ENCODE results near the gene ADAM21. TPM values are rescaled to one million over a fixed set of nuclear protein-coding genes. Genes with fewer than 3 reads are reported as not detected.
A peak's percentile ranks its signal among the peaks of the same experiment; 100 is the strongest.
"Not testable (repeated sequence)": the region's sequence is repeated elsewhere in the genome, so short reads cannot be mapped to it uniquely, and the experiment has no call there.

ADAM21 gene
- 0.17 and 0.41 TPM in 2 replicates for total RNA-seq (2014; rRNA removed; shearing (Covaris generic))

DNA sequence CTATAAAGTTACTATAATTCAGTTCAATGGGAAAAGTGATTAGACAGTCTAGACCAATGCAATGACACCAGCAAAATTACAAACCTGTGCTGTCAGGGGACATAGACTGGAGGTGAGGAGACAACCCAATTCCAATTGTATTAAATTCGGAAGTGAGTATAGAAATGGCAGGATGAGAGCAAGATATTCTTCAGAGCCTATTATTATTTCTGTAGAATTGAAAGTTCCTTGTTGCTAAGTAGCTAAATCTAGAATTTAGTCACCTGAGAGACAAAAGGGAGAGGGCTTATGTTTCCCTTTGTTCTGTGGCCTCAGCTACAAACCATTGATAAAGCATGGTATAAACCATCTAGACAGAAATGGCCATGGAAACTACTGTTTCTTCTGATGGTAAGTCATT is at the start of gene ADAM21:
Gene ADAM21 (plus strand): TSS at position 301 of the 400 bp plus-strand sequence. CDS start 5,326 bp downstream, outside the sequence.
- DNase-seq (ENCODE audit: low spot score), result no peak

DNA sequence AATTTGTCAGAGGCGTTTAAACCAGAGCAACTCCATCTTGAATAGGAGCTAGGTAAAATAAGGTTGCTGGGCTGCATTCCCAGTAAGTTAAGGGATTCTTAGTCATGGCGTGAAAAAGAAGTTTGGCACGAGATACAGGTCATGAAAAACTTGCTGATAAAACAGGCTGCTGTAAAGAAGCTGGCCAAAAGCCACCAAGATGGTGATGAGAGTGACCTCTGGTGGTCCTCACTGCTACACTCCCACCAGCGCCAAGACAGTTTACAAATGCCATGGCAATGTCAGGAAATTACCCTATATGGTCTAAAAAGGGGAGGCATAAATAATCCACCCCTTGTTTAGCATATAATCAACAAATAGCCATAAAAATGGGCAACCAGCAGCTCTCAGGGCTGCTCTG is 48.6 kb upstream of the ADAM21 start:
- DNase-seq (ENCODE audit: low spot score), result peak; percentile 4

DNA sequence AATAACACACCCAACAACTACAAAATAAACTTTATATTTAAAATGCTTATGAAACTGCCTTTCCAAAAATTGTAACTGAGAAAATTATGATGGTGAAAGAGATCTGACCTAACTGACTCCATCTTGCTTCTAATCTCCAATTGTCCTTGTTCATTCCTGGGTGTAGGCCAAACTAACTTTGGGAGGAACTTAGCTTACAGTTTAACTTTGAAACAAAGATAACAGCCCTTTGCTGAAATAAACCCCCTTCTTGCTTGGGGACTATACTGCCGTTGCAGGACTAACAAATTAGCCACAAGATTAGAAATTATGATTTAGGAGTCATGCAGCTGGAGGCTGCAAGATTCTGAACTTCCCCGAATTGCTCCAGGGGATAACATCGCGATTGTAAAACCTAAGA is 45.8 kb upstream of the ADAM21 start:
- DNase-seq (ENCODE audit: low spot score), result not testable (repeated sequence)

DNA sequence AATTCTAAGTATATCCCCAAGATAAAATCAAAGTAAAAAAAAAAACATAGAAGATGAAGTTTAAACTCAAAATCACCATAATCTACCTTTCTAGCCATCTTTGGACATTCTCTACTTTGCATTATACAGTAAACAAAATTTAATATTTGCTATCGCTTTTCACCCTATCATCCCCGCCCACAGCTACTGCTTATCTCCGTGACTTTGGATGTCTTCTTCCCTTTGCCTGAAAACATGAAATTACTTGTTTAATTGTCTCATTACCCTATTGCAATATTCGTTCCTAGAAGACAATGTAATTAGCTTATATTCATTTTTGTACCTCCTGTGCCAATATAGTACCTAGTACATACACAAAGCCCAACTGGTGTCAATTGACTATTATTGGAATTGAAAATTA is 44.4 kb upstream of the ADAM21 start:
- DNase-seq (ENCODE audit: low spot score), result no peak

DNA sequence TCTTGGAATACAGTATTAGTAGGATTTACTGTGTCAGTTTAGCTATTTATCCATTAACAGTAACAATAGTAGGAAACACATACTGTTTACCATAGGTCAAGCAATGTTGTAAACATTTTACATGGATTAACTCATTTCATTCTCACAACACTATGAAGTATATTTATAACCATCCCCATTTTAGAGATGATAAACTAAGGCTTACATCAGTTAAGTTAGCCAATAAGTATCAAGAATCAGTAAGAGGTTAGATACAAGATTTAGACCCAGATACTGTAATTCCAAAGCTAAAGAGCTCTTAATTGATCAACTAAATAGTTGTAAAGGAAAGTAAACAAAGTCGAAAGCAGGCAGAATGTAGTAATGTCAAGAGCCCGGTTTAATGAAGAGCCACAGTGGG is 36.2 kb upstream of the ADAM21 start:
- no peak for DNase-seq (ENCODE audit: low spot score)

DNA sequence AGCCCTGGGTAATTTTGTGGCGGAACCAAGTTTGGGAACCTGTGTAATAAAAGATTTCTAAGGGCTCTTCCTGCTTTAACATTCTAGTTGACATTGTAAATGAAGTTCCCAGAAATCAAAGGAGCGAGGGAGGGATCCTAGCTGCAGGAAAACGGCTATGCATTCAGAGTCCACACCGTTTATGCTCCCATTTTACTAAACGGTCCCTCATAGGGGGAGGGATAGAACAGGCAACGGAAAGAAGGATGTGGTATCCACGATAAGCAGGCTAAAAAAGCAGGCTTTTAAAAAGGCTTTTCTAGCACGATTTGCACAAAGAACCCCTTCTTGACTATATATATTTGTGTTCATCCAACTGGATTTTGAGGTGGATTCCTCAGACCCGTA is 35.6 kb upstream of the ADAM21 start:
- no peak for DNase-seq (ENCODE audit: low spot score)

DNA sequence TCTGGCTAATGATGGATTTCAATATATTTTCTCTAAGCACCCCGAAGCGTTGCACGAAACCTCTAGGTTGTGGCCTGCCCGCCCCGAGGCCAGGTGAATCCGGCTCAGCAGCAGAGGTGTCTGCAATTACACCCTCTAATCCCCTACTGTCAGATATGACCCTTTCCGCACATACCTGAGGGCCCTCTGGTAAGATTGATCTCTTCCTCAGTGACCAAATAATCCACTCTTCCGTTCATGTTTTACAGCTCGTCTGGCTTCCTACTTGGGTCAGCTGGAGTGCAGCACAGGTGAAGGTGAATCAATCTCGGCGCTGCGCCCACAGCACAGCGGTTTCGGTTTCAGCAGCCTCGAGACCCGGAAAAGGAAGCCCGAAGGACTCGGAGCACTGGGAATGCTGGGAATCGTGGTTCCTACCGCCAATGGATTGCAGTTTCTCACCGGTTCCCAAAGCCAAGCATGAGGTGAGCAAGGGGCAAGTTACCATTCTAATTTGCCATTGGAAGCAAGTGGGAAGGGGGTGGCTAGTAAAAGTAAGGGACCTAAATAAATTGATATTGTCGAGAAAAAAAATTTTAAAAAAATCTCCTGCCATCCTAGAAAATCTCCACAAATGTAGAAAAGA is 35.1 kb upstream of the ADAM21 start, which contains the start of gene SYNJ2BP:
Gene SYNJ2BP (minus strand): TSS at position 366 of the 625 bp plus-strand sequence. CDS start 127 bp downstream, at position 239.
- peak; percentile 58 for DNase-seq (ENCODE audit: low spot score)

DNA sequence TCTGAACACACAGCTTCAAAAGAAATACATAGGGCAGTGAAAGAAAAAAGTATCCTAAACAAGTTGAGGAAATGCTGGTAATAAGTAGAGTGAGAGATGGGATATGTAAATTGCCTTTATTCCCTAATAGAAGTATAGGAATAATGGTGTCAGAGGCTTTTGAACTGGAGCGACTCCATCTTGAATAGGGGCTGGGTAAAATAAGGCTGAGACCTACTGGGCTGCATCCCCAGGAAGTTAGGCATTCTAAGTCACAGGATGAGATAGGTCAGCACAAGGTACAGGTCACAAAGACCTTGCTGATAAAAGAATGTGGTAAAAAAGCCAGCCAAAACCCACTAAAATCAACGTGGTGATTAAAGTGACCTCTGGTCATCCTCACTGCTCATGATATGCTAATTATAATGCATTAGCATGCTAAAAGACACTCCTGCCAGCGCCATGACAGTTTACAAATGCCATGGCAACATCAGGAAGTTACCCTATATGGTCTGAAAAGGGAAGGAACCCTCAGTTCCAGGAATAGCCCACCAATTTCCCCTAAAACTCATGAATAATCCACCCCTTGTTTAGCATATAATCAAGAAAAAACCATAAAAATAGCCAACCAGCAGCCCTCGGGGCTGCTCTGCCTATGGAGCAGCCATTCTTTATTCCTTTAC is 32.6 kb upstream of the ADAM21 start:
- not testable (repeated sequence) for DNase-seq (ENCODE audit: low spot score)

DNA sequence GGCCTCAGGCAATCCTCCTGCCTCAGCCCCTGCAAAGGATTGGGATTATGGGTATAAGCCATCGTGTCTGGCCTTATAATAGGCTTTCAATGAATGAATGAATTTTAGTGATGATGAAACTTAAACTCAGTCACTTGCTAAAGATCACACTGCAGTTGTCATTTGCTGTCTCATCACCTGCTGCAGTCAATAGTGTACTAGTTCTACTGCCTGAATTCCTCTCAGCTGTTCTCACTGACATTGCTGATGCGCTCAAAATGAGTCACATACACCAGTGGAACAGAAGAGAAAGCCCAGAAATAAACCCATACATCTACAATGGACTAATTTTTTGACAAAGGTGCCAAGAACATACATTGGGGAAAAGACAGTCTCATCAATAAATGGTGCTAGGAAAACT is 29.4 kb upstream of the ADAM21 start:
- DNase-seq (ENCODE audit: low spot score), result no peak

DNA sequence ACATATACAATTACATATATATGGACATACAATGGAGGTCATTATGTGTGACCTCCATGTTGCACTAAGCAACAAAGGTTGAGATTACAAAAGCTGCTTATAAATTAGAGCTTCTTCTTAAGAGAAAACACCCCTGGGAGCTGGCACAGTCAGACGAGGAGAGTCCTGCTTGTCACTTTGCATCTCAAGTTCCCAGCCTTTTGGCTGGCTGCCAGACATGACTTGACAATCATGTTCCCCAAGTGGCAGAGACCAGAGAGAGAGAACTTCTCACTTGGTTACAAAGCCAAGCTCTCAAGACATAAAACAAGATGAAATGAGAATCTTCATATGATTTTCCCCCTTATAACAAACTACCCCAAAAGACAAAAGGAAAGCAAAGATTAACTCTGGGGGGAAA is 26.6 kb upstream of the ADAM21 start:
- no peak for DNase-seq (ENCODE audit: low spot score)

DNA sequence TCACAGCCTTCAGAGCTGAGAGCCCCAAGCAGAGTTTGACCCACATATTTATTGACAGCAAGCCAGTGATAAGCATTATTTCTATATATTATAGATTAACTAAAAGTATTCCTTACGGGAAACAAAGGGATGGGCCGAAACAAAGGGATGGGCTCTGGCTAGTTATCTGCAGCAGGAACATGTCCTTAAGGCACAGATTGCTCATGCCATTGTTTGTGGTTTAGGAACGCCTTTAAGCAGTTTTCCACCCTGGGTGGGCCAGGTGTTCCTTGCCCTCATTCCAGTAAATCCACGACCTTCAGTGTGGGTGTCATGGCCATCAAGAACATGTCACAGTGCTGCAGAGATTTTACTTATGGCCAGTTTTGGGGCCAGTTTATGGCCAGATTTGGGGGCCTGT is 25.4 kb upstream of the ADAM21 start:
- DNase-seq (ENCODE audit: low spot score), result not testable (repeated sequence)

DNA sequence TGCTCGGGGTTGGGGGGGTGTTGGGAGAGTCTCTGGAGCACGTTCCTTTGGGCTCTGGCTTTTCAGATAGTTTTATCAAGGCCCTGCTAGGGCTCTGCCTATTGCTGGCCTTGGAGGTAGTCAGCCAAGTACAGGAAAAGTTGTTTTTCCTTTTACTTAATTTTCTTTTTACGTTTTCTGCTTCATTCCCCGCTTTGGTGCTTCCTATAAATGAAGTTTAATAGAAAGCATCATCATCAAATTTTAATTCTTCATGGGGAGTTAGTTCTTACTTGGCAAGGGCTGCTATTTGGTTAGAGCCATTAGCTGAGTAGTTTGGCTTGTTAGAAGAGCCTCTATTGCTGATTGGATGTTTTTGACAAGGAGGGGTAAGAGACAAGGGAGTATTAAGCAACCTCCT is 15.1 kb upstream of the ADAM21 start:
- no peak for DNase-seq (ENCODE audit: low spot score)

DNA sequence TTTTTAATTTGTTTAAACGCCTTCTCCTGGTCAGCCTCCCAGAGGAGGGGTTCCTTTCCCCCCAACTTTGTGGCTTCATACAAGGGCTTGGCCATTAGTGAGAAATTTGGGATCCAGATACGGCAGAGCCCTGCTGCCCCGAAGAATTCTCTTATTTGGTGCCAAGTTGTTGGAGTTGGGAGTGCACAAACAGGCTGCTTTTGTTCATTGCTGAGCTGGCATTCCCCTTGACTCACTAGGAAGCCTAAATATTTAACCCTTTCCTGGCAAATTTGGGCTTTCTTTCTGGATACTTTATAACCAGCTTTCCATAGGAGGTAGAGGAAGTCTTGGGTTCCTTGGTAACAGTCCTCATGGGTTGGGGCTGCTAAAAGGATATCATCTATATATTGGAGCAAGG is 10.3 kb upstream of the ADAM21 start:
- no peak for DNase-seq (ENCODE audit: low spot score)

DNA sequence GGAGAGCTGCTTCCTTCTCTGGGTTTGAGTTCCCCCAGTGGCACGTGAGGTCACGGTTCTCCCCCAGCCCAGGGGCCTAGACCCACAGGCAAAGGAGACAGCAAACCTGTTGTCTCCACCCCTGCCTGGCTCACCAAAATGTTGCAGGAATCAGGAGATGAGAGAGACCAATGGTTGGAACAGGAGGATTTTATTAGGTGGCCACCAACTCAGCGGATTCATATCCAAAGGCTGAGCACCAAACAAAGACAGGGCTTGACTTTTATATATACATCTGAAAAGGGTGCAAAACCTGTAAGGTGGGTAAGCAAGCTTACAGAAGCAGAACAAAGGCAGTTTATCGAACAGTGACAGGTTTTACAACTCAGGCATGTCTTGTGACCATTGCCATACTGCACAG is 9.2 kb upstream of the ADAM21 start:
- DNase-seq (ENCODE audit: low spot score), result no peak

DNA sequence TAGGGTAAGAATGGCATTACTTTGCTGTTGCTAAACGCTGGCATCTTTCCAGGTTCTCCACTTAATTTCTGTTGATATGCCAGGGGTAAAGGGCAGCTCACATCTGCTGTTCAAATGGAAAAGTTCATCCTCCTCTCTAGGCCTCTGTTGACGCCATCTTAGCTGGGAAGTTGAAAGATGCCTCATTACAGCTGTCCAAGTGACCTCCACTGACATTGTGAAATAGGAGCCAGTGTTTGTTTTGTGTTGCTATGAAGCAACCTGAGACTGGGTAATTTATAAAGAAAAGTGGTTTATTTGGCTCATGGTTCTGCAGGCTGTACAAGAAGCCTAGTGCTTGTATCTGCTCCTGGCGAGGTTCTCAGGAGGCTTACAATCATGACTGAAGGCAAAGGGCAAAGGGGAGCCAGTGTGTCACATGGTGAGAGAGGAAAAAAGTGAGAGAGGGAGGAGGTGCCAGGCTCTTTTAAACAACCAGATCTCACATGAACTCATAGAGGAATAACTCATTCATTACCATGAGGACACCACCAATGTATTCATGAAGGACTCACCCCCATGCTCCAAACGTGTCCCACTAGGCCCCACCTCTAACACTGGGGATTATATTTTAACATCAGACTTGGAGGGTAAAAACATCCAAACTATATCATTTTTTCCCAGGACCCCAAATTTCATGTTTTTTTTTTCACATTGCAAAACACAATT is 3.2 kb upstream of the ADAM21 start:
- DNase-seq (ENCODE audit: low spot score), result no peak

DNA sequence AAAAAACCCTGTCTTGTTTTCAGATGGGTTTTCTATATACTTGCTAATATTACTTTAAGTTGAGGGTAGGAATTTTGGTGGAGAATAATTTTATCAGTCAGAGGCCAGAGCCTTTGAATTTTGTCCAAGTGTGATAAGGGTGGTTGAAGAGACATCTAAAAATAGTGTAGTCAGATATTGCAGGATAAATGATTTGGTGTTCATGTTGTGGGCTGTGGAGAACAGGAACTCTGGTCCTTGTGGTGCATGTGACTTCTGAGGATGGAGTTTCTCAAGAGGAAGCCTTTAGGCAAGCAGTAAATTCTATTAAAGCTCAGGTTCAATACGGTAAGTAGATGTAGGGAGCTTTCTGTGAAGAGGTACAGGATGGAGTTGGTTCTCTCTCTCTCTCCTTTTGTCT is 2.8 kb downstream of the ADAM21 start:
- DNase-seq (ENCODE audit: low spot score), result no peak

DNA sequence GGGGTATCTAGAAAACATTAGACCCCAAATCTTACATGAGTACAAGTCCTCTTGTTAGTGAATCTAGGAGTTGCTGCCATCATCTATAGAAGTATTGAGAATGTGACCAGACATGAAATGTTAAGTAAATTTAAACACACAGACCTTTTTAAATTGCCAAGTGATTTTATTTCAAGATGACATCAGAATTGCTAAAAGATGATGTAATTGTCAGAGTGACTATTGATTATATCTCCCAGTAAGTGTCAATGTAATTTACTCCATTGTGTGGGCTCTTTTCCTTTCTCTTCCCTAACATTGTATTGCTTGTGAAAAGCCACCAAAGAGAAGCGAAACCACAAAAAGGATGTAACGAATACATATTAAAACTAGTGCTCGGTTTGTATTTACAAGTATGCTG is 16.8 kb downstream of the ADAM21 start:
- no peak for DNase-seq (ENCODE audit: low spot score)

DNA sequence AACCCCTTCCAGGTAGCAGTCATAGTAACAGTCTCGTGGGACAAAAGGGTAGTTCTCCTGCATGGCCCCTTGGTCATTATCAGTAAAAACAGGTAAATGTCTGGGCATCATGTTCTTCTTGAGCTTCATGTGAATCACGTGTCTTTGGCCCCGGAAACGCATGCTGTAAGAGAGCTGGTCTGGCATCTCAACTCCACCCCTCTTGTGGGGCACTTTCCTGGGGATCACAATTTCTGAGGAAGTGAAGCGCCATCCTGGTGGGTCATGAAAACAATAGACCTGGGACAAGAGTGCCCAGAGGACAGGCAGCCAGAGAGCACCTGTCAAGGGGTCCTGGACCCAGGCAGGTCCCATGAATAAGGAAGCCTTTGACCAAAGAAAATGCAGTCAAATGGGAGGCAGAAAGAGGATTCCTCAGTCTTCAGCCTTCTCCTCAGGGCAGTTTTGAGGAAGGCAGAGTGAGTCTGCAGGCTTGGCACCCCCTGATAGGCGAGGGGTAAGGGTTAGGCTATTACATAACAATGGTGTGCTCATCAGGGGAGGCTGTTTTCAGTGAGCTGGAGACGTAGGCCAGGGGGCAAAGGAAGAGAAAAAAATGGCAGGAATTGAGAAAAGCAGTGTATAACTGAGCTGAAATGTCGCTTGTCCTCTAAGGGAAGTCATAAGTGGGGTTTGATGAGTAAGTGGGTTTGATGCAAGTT is 19.0 kb downstream of the ADAM21 start:
- not testable (repeated sequence) for DNase-seq (ENCODE audit: low spot score)

DNA sequence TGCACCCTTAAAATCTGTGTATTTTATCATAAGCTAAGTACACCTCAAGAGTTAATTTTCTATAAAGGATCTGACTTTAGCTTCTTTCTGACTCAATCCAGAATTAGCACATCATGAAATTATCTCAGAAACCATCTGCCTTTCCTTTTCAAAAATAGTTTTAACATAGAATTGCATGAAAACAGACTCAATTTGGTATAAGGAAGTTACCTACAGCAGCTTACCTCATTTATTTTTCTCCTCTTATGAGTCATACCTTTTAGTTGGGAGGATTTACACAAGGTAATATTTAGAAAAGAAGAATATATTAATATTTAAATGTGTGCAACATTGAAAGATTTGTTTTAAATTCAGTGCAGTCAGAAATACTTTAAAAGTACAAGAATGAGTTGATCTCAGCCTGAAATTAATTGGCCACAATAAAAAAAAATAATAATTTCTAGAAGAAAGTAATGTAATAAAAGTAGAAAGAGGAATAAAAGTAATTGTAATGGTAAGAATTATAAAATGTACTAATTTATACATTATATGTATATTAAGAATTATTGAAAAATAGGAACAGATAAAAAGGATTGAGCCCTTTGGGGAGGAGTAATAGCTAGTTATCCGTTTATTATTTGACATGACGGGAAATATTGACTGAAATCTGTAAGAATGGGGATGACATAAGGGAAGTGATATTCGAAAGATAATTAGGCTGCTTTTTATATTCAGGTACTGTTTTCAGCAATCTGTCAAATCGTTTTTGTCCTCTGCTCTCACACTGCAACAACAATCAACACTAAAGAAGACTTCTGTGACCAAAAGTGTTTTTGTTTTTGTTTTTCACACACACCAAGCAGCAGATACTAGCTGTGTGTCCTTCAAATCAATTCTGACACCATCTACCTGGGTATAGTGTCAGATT is 20.5 kb downstream of the ADAM21 start:
- DNase-seq (ENCODE audit: low spot score), result no peak

DNA sequence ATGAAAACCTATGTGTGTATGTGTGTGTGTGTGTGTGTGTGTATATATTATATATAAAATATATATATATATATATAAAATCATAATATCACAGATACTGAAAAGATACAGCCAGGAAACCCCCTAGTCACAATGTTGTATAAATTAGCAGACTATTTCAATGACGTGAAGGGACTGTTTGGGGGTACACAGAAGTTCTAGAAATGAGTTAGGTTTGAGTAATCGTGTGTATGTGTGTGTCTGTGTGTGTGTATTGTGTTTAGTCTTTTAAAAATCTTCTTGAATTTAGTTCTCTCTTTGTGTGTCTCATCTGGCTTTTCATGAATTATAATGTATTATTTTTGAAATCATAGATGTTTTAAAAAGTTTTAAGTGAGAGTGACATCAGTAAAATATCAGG is 21.9 kb downstream of the ADAM21 start:
- no peak for DNase-seq (ENCODE audit: low spot score)

DNA sequence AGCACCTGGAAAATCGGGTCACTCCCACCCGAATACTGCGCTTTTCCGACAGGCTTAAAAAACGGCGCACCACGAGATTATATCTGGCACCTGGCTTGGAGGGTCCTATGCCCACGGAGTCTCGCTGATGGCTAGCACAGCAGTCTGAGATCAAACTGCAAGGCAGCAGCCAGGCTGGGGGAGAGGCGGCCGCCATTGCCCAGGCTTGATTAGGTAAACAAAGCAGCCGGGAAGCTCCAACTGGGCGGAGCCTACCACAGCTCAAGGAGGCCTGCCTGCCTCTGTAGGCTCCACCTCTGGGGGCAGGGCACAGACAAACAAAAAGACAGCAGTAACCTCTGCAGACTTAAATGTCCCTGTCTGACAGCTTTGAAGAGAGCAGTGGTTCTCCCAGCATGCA is 23.5 kb downstream of the ADAM21 start:
- not testable (repeated sequence) for DNase-seq (ENCODE audit: low spot score)
